Measurements from ENCODE around the gene TSNAXIP1.
A peak's percentile ranks its signal among the peaks of the same experiment; 100 is the strongest.

TSNAXIP1 gene

DNA sequence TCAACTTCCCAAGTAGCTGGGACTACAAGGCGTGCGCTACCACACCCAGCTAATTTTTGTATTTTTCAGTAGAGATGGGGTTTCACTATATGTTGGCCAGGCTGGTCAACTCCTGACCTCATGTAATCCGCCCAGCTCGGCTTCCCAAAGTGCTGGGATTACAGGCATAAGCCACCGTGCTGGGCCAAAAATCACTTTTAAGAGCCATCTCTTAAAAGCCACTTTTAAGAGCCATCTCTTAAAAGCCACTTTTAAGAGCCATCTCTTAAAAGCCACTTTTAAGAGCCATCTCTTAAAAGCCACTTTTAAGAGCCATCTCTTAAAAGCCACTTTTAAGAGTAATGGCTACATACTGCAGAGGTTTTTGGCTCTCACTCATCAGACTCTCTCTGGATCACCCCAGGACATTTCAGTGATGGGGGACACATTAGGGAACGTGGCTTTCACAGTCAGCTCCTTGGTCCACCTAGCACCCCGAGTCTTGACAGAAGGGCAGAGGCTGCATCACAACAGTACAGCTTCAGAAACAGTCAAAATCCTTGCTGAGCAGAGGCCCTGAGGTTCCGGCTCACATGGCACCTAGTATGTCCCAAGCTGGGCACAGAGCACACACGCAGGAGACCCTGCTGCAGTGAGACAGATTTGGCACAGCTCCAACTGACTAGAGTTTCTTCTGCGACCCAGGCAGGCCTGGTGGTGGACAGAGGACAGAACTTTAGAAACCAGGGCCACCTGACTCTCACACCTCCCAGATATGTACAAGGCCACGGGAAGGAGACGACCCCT lies 23.9 kb upstream of the TSNAXIP1 start:
- peak; percentile 45 for DNase-seq

DNA sequence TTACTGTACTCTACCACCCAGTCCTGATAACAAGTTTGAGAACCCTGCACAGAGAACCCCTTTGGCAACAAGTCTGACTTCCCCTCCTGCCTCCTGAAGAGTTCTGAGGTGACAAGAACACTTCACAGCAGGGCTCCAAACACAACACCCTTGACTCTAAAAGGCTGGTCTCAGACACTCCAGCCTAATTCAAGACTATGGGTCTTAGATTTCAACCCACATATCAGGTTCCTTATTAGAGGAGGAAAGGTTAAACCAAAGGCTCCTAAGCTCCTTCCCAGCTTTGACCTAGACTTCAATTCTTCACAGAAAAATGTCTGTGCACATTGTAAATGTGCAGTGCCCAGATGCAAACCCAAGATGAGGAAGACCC lies 23.4 kb upstream of the TSNAXIP1 start:
- no peak for DNase-seq

DNA sequence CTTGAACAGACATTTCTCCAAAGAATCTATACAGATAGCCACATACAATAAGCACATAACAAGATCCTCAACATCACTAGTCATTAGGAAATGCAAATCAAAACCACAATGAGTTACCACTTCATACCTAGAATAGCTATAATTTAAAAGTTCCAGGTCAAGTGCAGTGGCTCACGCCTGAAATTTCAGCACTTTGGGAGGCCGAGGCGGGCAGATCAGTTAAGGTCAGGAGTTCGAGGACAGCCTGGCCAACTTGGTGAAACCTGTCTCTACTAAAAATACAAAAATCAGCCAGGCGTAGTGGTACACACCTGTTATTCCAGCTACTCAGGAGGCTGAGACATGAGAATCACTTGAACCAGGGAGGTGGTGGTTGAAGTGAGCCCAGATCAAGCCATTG lies 20.2 kb upstream of the TSNAXIP1 start:
- DNase-seq, result no peak

DNA sequence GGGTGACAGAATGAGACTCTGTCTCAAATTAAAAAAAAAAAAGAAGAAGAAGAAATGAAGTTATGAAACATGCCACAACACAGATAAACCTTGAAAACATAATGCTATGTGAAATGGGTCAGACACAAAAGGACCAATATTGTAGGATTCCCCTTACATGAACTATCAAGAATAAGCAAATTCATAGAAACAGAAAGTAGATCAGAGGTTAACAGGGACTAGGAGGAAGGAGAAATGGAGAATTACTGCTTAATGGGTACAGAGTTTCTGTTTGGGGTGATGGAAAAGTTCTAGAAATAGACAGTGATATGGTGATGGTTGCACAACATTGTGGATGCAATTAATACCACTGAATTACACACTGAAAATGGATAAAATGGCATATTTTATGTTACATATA lies 16.6 kb upstream of the TSNAXIP1 start:
- DNase-seq, result no peak

DNA sequence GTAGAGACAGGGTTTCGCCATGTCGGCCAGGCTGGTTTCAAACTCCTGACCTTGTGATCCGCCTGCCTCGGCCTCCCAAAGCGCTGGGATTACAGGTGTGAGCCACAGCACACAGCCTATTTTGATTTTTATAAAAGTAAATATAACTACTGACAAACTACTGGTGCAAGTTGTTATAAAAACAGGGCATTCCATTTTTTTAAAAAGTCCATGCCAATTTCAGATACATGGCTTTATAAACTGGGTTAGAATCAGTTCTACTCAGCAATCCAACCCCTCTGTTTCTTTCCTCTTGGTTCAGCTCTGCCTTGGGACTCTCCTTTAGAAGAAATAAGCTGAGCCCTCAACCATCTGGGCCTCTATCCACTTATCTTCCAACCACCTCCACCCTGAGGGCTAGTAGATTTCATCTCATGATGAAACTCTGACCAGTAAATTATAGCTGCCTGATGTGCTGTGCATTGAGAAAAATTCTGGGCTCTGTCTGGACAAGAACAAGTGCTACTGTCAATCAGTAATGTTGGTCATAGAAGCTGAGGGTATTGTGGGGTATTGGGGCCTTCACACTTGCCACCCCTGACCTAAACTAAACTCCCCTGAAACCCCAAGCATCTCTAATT lies 10.5 kb upstream of the TSNAXIP1 start:
- DNase-seq, result no peak

DNA sequence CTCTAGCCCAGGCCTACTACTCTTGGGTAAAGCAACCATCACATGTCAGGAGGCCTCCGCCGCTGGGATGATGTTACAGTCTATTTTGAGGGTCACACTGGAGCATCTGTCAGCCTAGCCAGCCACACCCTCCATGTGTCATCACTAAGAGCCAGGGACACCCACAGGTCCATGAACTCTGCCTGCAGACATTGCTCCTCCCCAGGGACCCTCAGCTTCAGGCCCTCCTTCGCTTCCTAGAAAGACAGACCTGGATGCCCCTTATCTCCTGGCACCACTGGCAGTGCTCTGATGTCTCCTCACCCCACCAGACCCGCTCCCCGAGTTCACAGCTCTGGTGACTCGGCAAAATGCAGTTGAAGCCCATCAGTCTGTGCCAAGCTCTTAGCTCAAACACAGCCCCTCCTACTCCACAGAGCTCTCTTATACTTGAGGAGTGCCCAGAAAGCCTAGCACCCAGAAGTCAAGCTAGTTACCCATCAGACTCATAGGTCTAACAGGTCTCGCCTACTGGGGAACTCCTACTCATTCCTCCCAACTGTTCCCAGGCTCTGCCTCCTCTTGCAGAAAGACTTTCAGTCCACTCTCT lies 6.3 kb upstream of the TSNAXIP1 start:
- no peak for DNase-seq

DNA sequence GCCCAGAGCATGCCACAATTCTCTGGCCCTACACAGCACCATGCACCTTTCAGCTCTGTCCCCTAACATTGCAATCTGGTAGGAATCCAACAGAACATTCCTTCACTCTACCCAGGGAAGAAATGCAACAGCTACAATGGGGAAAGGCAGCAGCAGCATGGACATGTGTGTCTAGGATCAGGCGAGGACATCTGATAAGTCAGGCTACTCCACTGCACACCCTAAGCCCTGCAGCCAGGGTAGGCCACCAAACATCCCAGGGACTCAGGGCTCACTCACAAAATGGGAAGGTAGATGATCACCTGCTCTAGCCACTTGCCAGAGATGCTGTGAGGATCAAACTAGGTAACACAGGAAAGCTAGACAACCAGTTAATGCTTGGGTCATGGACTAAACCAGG lies 5.4 kb upstream of the TSNAXIP1 start:
- no peak for DNase-seq

DNA sequence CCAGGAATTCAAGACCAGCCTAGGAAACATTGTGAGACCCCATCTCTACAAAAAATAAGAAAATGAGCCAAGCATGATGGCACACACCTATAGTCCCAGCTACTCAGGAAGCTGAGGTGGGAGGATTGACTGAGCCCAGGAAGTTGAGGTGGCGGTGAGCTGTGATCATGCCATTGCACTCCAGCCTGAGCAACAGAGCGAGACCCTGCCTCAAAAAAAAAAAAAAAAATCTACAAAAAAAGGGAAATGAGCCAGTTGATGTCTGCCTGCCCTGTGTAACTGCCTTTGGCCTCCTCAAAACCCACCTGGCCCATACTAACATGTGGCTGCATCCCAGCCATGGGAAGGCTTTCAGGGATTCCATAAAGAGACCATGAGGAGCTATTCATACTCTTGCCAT lies 4.8 kb upstream of the TSNAXIP1 start:
- DNase-seq, result no peak

DNA sequence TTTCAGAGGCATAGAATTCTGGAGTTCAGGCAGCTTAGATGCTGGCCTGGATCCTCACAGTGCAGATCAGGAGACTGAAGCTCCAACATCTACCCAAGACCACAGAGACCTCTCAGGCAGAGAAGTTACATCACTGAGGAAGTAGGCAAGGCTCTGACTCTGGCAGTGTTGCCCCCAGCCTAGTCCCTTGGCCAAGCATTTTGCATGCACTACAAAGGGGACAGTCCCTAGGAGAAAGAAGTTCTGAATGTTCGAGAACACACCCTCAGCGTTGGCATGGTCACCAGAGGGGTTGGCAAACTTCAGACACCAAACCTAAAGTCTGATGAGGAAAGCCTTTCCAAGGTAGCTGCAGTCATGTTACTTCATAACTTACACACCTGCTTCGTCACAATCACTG lies 2.8 kb upstream of the TSNAXIP1 start:
- DNase-seq, result no peak

DNA sequence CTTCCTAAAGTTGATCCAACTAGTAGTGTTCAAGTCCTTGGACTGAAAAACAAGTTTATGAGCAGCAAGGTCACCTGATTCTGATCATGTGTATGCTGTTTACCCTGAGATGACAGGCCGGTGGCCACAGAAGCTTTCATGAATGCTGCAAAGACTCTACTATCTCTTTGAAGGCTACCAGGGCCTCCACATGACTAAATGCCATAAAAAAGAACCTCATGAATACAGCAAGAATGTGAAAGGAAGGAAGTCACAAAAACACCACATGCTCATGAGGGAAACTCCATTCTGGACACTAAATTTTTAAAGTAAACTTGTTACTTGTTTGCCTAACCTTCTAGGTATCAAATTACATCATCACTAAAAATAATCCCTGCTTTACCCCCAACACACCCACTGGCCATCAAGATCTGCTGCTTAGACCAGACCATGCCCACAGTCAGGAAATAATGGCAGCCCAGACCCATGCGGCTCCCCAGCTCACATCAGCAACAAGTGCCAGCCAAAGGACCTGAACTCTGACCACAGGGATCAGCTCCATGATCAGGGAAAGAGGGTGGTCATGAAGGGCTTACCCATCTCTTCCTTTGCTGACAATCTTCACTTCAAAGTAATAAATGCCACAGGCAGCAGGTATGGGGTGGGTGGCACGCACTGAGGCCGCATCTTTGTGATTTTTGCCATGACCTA lies 1.7 kb upstream of the TSNAXIP1 start:
- DNase-seq, result no peak

DNA sequence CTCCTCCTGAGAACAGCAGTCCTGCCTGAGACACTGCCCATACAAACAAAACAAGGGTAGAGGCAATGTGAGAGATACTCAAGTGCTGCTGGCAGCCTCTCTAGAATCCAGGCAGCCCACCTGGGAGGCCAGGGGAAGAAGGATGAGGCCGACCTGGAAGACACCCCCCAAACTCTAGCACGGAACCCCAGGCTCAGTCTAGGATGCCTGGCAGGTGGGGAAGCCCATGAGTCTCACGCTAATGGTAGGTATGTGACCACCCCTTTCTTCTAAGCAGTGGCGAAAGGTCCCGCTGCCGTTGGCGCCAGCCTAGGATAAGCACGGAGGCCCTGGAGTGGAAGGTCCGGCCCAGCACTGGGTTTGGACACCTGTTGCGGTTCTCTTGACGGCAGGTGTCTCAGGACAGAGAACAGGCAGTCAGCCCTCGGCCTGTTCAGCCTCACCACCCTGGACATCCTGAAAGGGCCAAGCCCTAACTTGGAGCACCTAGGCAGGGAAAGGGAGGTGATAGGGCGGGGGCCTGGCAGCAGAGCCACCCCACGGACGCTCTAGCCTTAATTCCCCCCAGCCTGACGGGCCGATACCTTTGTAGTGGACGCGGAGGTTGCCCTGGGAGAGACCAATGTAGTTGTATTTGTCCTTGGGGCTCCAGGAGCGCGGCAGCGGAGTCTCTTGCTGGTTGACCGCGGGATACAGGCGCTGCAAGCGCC lies 816 bp upstream of the TSNAXIP1 start:
- DNase-seq, result no peak

DNA sequence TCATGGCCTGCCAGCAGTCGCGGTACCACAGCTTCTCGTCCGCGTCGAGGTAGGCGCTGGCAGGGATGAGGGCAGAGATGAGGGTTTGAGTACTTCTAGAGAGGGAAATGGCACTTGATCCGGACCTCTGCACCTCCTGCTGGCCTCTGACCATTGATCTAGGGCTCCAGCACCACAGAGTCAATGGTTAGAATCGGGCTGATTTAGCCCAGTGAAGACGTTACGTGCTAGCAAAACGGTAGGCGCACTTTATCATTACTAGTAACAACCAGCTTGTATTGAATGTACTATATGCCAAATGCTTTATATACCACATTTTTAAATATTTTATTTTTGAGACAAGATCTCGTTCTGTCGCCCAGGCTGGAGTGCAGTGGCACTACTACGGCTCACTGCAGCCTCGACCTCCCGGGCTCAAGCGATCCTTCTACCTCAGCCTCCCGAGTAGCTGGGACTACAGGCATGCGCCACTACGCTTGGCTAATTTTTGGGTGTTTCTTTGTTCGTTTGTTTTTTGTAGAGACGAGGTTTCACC lies 526 bp downstream of the TSNAXIP1 start:
- DNase-seq, result no peak

DNA sequence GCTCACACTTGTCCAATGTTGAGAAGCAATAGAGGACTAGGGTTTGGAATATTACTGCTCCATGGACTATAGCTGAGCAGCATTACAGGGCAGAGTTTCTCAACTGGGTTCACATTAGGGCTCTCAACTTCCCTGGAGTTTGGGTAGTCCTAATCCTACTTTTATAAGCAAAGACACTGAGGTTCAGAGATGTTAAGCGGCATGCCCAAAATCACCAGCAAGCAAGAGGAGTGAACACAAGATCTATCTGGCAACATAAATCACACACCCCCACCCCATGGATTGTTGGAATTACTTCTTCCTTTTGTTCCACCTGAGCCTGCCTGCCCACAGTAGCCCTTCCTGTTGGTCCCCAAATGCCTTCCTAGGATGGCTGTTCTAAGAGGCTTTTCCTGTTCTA lies 5.2 kb downstream of the TSNAXIP1 start:
- DNase-seq, result no peak

DNA sequence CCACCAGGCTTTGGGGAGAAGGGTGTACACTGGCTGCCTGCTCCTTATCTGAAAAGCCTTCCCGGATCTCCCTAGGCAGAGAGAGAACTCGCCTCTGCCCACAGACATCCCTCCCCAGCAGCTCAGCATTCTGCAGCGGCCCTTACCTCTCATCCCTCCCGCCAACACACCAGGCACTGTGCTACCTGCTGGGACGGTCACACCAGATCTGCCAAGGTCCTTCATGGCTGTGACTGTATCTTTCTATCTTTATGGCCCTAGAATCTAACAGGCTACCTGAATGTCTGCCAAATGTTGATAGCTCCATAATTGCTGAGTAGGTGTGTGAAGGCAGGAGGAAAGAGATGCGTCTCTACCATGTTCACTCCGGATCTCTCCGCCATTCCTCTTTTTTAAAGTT lies 7.9 kb downstream of the TSNAXIP1 start:
- no peak for DNase-seq

DNA sequence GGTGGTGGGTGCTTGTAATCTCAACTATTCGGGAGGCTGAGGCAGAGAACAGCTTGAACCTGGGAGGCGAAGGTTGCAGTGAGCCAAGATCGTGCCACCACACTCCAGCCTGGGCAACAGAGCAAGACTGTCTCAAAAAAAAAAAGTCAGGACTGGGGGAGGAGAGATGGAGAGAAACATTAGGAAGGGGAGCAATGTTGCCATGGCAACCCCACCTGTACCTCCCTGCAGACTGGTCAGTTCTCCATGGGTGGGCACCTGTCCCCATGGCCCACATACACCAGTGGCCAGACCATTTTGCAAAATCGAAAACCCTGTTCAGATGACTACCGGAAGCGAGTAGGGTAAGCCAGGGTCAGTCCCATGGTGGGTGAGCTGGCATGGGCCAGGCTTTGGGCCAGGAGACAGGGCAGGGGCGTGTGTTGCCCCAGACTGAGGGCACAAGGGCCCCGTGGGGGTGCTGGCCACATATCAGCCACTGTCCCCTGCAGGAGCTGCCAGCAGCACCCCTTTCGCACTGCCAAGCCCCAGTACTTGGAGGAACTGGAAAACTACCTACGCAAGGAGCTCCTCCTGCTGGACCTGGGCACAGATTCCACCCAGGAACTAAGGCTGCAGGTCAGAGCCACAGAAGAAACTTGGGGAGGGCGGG lies 14.0 kb downstream of the TSNAXIP1 start:
- no peak for DNase-seq

DNA sequence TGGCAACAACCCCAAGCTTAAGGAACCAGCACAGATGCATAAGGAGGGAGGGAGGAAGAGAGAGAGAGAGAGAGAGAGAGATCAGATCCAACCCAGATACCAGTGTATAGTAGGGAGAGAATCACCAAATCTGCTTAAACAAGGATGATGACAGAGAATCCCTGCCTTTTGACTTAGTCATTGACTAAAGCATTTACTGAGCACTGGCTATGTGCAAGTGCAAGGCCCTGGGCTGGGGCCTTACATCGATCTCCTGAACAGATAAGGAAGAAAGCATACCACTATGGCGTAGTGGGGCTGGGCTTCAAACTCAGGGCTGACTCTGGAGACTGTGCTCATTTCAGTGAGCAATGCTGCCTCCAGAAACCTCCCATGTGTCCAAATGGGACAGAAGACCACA lies 15.8 kb downstream of the TSNAXIP1 start:
- no peak for DNase-seq

DNA sequence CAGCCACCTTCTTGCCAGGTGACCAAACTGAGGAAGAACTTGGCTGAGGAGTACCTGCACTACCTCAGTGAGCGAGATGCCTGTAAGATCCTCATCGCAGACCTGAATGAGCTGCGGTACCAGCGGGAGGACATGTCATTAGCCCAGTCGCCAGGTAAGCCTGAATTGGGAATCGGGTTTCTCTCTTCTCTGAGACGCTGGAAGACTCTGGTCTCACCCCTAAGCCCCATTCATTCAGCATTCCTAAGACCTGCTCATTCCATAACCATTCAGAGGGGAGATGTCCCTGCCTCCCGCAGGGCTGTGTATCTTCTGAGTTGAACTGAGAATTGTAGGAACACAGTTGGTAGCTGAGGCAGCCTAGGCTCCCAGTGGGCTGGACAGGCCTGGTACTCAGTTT lies 18.4 kb downstream of the TSNAXIP1 start:
- DNase-seq, result no peak

DNA sequence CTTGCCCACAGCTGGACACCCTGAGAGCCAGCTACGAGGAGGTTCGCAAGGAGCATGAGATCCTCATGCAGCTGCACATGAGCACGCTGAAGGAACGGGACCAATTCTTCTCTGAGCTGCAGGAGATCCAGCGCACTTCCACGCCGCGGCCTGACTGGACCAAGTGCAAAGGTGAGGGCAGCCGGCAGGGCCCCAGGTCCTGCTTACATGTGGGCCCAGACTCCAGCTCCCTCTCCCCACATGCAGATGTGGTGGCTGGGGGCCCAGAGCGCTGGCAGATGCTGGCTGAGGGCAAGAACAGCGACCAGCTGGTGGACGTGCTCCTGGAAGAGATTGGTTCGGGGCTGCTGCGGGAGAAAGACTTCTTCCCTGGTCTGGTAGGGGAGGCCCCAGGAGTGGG lies 19.2 kb downstream of the TSNAXIP1 start:
- DNase-seq, result no peak

DNA sequence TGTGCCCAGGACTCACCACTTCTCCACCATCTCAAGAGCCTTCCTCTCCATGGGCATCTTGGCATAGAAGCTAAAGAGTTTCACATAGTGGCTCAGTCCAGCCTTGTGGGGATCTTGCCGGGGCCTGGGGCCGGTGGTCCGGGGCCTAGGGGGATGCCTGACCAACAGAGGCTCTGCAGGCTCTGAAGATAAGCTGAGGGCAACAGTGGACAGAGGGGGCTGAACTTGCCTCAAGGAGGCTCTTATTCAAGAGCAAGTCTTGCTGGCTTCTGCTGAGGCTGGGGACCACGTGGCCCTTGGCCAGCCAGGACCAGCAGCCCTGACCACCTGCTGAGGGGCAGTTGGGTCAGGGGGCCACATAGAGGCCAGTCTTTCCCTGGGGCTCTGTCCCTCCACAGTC lies 22.0 kb downstream of the TSNAXIP1 start:
- no peak for DNase-seq

DNA sequence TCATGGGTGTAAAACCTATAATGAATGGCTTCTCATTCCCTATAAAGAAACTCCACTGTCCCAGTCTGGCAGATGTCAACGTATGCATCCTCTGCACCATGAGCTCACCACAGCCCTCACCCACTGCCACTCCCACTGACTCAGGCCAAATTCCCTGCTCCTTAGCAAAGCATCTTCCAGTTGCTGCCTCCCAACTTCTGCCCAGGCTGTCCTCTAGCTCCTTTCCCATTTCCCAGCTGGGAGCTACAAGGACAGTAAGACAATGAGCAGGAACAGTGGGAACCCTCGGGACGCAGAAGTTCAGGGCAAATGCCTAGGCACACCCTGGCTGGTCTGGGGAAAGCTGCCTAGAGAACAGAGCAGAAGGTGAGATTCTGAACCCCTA lies 26.3 kb downstream of the TSNAXIP1 start:
- no peak for DNase-seq

DNA sequence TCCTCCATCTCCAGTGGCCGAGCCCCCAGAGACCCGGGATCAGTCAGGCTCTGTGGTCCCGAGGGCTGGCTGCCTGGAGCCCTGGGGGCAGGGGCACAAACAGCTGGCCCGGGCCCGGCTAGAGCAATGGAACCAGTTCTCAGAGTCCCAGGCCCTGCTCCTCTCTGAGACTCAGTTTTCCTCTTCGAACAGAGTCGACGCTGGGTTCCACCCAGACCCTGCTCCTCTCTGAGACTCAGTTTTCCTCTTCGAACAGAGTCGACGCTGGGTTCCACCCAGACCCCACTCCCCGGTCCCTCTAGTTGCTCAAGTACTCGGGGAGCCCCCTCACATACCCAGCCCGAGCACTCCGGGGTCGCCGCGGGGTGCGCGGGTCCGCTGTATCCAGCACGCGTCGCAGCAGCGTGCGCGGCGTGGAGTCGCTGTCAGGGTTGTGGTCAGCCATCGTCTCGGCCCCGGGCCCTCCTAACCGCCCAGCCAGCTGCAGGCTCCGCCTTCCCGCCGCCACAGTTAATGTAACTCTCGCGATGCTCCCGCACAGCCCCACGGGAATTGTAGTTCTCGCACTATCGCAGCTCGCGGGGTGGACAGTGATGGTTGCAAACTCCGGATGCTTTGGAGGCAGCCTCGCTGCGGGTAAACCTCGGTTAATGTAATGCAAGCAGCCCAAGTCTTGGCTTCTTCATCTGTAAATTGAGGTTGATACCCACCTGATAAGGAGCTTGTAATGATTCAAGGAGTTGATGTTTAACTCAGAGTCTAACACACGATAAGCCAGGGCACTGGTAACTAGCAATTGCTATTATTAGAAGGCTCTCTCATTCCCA lies 26.9 kb downstream of the TSNAXIP1 start:
- DNase-seq, result peak; percentile 86

DNA sequence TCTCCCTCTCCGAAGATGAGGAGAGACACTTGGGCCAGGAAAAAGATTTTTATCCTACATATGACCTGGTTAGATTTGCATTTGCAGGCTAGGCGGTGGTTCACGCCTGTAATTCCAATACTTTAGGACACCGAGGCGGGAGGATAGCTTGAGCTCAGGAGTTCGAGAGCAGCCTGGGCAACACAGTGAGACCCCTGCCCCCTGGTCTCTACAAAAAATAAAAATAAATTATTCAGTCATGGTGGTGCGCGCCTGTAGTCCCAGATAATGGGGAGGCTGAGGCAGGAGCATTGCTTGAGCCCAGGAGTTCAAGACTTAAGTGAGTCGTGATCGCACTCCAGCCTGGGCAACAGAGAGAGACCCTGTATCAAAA lies 27.5 kb downstream of the TSNAXIP1 start:
- DNase-seq, result no peak
